GM19239 (cell line): ENCODE measurements around the gene ZFAND3.

ENCODE experiments used
- DNase-seq: peaks from one replicate; pipeline ENCODE4 v3.0.0; 2011; ENCODE audit warnings: low spot score; ENCODE audit not compliant: insufficient read length
- FAIRE-seq: peaks from 2 replicates; lab custom pipeline; 2011; peaks lifted over from hg19 to GRCh38; lab: Jason Lieb, UNC

The ZFAND3 gene

DNA sequence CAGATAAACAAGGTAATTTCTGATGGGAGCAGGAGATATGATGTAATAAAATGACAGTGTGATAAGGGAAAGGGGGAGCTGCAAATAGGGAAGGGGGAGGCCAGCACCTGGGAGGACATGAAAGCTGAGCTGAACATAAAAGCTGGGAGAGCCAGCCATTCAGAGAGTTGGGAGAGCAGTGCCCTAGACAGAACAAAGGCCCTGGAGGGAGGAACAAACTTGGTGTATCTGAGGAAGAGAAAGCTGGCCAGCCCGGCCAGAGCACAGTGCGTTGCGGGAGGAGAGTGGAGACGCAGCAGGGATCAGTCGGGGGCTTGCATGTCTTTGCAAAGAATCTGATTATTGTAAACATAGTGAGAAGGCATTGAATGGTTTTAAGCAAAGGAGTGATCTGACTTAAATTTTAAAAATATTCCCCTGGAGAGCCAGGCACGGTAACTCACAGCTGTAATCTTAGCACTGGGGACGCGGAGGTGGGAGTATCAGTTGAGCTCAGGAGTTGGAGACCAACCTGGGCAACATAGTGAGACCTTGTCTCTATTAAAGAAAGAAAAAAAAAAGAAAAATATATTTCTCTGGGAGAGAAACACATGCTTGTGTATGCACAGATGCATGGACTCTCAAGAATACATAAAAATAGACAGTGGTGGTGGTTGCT, 318.2 kb downstream of the ZFAND3 start:
- DNase-seq (no peak), FAIRE-seq (no peak)

DNA sequence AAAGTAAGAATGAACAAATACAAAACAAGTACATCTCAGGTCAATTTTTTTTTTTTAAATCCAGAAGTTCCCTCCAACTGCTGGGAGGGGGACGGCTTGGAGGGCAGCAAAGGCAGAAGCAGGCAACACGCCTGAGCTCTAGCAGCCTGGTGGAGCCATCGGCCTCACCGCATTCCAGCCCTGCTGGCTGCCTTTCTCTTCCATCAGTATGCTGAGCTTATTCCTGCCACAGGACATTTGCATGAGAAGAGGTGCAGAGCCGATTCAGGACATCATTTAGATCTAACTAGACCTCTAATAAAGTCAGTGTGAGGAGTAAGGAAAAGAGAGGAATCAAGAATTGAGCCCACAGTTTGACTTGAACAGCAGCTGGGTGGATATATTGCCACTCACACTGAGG, 318.8 kb downstream of the ZFAND3 start:
- FAIRE-seq (no peak), DNase-seq (no peak)

DNA sequence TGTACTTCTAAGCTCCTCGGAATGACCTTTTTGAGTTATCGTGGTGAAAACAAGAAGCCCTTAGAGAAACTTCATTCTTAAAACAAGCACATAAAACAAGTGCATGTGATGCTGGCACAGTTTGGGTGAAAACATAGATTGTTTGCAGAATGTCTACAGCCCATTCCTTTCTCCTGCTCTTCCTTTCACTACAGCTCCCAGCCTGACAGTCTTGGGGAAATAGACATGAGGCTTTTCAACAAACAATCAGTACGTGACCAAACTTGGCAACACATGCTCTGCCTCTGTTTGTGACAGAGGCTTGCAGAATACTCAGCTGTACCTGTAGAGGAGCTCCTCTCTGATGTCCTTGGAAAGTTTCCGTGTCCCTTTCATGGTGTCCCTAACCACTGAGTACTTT, 321.6 kb downstream of the ZFAND3 start:
- FAIRE-seq (no peak), DNase-seq (no peak)

DNA sequence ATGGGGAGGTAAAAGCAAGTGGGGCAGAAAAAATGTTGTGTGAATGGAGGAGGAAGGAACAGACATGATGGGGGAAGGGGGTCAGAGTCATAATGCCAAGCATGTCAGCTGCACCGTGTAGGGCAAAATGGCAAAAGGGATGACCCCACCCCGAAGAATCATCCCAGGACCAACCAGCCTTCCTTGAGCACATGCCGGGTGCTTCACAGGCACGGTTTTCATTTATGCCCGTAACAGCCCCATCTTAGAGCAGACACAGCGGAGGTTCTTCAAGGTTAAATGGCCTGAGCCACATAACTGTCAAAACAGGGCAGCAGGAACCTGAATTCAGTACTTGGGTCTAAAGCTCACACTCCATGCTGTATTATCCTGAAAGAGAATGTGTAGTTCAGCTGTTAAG, 322.2 kb downstream of the ZFAND3 start:
- DNase-seq (no peak), FAIRE-seq (no peak)

DNA sequence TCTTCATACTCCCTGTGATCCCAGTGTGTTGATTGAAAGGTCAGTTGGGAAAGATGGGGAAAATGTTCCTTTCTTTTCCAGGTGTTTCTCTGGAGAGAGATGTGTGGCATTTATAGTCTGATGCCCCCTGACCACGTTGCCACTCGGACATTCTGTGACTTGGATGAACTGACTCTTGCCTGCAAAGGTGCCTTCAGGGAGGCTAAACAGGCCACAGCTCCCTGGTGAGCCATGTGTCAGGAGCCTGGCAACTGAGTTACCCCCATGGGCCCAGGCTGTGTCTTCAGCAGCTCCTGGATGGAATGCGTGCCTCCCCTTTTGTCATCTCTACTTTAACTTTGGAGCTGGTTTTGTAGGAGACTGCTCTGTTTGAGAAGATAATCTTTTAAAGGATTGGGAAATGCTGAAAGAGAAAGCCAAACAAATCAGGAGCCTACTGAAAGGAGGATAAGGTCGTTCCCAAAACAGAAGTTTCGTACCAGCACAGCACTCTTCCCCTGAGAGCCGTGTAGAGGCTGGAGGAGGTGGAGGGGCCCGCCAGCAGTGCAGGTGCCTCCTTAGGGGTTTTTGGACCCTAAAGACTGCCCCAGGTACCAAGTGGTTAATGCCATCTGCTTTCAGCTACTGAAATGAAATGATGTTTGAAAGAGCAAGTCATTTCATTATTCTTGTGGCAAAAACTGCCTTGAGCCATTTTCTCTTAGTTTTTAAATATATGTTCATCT, 322.8 kb downstream of the ZFAND3 start:
- DNase-seq (no peak), FAIRE-seq (no peak)

GRCh38 chr6:38143191-38144150, 323.9 kb downstream of the ZFAND3 start:
- DNase-seq: no peak
- FAIRE-seq: no peak

DNA sequence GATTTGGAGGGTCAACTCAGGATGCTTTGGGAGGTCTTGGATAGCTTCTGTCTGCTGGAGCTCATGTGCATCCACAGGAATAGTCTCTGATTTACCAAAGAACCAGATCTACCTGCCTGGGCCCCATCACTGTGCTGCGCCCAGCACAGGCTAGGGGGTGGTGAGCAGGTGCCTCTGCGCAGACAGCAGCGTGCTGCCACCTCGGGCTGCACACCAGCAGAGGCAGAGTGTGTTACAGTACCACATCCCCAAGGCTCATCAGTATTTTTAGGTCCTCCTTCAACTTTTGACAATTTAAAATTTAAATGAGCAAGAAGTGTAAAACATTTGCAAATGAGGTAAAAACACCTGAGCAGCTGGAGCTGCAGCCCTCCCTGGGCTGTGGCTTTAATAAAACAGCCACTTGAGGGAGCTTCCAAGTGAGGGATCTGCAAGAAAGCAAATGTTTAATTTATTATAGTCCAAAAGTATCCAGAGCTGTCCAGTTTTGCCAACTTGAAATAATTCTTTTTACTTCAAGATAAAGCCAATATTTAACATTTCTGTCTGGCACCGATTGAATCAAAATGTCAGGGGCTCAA, 324.9 kb downstream of the ZFAND3 start:
- DNase-seq: no peak
- FAIRE-seq: no peak

- DNase-seq: no peak
Observed at GRCh38 chr6:38146021-38146733, 326.6 kb downstream of the ZFAND3 start.

DNA sequence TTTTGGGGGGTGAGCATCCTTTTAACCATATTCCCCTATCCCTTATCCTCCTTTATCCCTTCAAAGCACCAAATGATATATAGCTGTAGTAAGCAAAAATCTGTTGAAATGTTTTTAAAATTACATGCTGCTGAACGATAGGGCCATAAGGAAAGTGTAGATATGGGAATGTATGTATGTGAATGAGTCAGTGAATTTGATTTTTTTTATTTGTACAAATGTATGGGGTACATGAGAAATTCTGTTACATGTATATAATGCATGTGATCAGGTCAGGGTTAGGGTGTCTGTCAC, 327.2 kb downstream of the ZFAND3 start:
- no peak for FAIRE-seq
- DNase-seq: no peak

More at GRCh38 chr6:38146021-38146733, 326.6 kb downstream of the ZFAND3 start:
- FAIRE-seq: no peak

GRCh38 chr6:38148606-38149005, 329.1 kb downstream of the ZFAND3 start:
- DNase-seq (no peak), FAIRE-seq (no peak)

GRCh38 chr6:38149531-38149930, 330.0 kb downstream of the ZFAND3 start:
- no peak for DNase-seq
- no peak for FAIRE-seq

DNA sequence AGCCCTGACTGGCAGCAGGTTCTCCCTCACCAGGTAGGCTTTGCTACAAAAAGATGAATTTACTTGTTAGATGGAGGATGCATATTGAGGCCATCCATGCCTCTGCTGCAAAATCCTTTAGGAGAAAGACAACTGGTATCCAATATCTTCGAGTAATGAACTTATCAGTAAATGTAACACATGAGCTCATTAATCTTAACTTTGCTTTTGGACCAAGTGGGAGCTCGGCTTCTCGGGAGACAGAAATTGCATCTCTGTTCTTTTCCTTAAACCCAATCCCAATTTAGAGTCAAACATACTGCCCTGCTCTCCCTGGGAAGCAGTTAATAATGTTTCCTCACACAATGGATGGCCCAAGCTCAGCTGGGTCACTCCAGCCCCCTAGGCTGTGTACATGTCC, 330.5 kb downstream of the ZFAND3 start:
- DNase-seq: no peak
- no peak for FAIRE-seq

DNA sequence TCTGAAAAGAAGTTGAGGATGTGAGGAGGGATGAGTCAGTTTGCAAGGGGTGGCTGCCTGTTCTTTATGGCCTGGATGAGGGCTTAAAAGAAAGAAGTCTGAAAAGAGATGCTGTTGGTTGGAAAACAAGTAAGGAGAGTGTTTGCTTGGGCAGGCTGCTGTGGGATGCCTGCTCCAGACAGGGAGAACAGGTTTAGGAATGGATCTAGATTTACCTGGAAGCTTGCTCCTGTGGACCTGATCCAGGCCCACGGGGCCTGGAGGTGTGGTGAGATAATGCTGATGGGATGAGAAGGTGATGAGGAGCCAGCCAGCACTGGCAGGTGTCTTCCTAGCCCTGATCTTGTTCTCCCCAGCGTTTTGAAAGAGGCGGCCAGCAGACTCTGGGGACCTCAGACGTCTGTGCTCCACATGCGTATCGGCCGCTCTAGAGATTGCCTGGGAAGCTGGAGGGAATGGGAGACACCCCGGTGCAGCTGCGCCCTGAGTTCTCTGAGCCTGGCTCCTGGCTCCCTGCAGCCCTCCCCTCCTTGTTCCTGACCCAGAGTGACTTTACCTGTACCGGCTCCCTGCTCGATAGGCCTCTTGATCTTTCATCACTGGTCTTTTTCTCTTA, 331.3 kb downstream of the ZFAND3 start:
- FAIRE-seq: no peak
- no peak for DNase-seq

DNA sequence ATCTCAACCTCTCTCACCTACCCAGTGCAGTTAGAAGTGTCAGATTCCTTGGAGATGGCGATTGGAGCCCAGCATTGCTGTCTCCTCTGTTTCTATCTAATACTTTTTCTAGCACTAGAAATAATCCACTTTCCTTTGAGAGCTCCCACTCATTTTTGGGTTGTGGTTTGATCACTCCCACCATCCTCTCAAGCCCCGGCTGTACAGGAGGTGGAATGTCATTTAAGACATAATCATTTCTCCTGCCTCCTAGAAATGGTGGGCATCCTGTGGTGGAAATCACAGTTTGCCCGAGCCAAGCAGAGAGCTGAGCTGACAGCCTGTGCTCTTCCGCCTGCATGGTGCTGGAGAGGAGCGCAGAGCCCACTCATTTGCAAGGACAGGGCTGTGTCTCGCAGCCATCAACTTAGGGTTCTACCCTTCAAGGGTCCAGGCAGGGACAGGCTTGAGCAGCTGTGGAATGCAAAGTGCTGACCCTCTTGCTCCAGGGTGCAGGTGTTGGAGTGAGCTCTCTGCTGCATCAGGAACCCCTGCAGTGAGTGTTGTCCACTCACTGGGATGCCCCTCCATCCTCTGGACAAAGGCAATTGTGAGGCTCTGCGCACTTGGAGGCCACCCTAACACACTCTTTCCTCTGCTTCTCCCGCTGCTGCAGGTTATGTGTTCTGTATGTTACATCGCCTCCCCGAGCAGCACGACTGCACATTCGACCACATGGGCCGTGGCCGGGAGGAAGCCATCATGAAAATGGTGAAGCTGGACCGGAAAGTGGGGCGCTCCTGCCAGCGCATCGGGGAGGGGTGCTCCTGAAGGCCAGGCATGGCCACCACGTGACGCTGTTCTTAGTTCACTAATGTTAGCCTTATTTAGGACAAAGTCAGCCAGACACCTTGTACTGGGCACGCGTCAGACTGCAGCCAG, 332.3 kb downstream of the ZFAND3 start:
- FAIRE-seq (no peak), DNase-seq (no peak)

- DNase-seq (no peak), FAIRE-seq (no peak)
Observed at GRCh38 chr6:38152620-38153019, 333.1 kb downstream of the ZFAND3 start.

GRCh38 chr6:38153076-38153797, 333.7 kb downstream of the ZFAND3 start:
- no peak for FAIRE-seq
- no peak for DNase-seq

DNA sequence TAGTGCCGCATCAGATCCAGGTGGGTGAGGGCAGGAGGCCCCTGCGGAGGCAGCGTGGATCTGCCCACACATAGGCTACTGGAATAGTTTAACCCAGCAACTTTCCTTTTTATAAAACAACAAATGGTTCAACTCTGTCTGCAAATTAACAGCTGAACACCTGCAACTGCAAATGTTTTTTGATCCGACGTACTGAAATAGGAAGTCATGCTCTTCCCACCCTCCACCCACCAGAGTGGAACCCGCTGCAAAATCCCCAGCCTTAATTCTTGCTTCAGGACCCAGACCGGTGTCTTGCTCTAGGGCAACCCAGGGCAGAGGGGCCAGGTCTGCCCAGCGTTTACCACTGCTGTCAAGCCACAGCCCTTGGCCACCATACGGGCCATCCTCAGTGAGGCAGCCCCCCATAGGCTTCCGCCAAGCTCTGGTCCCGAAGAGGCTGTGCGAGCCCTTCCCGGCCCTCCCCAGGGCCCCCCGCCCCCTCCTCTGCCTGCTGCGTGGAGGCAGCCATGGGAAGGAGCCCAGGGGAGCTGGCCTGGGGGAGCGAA, 334.3 kb downstream of the ZFAND3 start:
- DNase-seq (no peak), FAIRE-seq (no peak)

DNA sequence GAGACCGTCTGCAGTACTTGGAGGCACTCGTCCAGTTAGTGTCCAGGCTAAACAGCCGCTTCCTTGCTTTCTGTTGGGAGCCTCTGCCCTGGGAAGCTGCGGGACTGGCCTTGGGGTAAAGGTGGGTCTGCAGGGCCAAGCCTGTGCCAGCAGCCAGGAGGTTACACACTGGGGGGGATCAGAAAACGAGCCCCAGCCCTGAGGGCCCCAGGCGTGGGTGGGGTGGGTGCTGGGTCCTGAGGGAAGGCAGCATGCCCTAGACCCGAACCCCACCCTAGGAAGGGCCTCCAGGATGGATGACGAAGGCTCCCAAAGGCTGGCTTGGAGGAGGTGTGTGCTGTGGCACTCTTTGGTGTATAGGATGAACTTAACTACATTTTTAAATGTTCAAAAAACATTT, 335.2 kb downstream of the ZFAND3 start:
- DNase-seq (no peak), FAIRE-seq (no peak)
